CD1c-positive myeloid dendritic cell (primary cell): ENCODE results near the gene PRDM11.
A peak's percentile ranks its signal among the peaks of the same experiment; 100 is the strongest.
"Not testable (repeated sequence)": the region's sequence is repeated elsewhere in the genome, so short reads cannot be mapped to it uniquely, and the experiment has no call there.

Experiments
- DNase-seq: peaks from one replicate; pipeline ENCODE4 v3.0.0-alpha.2; 2016; ENCODE audit errors: extremely low spot score

PRDM11 gene

GRCh38 chr11:45233121-45233803 lies 86.8 kb downstream of the PRDM11 start:
- DNase-seq: peak; percentile 55

- DNase-seq: no peak
Measured at GRCh38 chr11:45233804-45234170, 87.3 kb downstream of the PRDM11 start.

GRCh38 chr11:45234306-45235006 lies 88.0 kb downstream of the PRDM11 start:
- no peak for DNase-seq

- no peak for DNase-seq
Measured at GRCh38 chr11:45237711-45238315, 91.4 kb downstream of the PRDM11 start.

GRCh38 chr11:45238724-45239123 lies 92.3 kb downstream of the PRDM11 start:
- DNase-seq: no peak

GRCh38 chr11:45239733-45240132 lies 93.3 kb downstream of the PRDM11 start:
- DNase-seq: no peak

- no peak for DNase-seq
Measured at GRCh38 chr11:45243967-45244366, 97.5 kb downstream of the PRDM11 start.

- no peak for DNase-seq
Measured at GRCh38 chr11:45245218-45246045, 99.0 kb downstream of the PRDM11 start.

GRCh38 chr11:45246241-45246640 lies 99.8 kb downstream of the PRDM11 start:
- no peak for DNase-seq

GRCh38 chr11:45247433-45247832 lies 101.0 kb downstream of the PRDM11 start:
- DNase-seq: no peak

- DNase-seq: no peak
Measured at GRCh38 chr11:45248501-45249011, 102.1 kb downstream of the PRDM11 start.

- not testable (repeated sequence) for DNase-seq
Measured at GRCh38 chr11:45249372-45249771, 102.9 kb downstream of the PRDM11 start.

GRCh38 chr11:45250035-45250718 lies 103.7 kb downstream of the PRDM11 start:
- DNase-seq: no peak

GRCh38 chr11:45252134-45252856 lies 105.9 kb downstream of the PRDM11 start:
- no peak for DNase-seq

GRCh38 chr11:45252877-45253276 lies 106.4 kb downstream of the PRDM11 start:
- no peak for DNase-seq

- DNase-seq: no peak
Measured at GRCh38 chr11:45253640-45254039, 107.2 kb downstream of the PRDM11 start.

GRCh38 chr11:45254070-45254469 lies 107.6 kb downstream of the PRDM11 start:
- DNase-seq: no peak

GRCh38 chr11:45258982-45259530 lies 112.6 kb downstream of the PRDM11 start:
- DNase-seq: no peak

GRCh38 chr11:45259592-45259991 lies 113.2 kb downstream of the PRDM11 start:
- no peak for DNase-seq

- DNase-seq: no peak
Measured at GRCh38 chr11:45260071-45260470, 113.6 kb downstream of the PRDM11 start.
